ENCODE results near the gene KCNK1. TPM values are rescaled to one million over a fixed set of nuclear protein-coding genes. Genes with fewer than 3 reads are reported as not detected.

Gene KCNK1
- total RNA-seq, 3 donors from 2014 or later, result 22.2 to 44.8 (median 43.6) TPM

GRCh38 chr1:233656032-233656635 lies 42.2 kb downstream of the KCNK1 start:
- no peaks in the 10 kb centered on the region for H3K9me3 ChIP-seq
- no peak overlapping the region for H3K4me3 ChIP-seq
- no peak for TF ChIP-seq CTCF (IDR thresholded peaks at IDR 0.05)
- ATAC-seq (no peak), DNase-seq (no peak)
- intact Hi-C loops (cut with DNase I, micrococcal nuclease), result no loop called here
- no peaks in the 10 kb centered on the region for H3K36me3 ChIP-seq (ENCODE audit: low read depth)
- no peaks in the 10 kb centered on the region for H3K4me1 ChIP-seq (ENCODE audit: low read depth)

- no peak for DNase-seq
- Histone ChIP-seq H3K4me1 (ENCODE audit: low read depth) (no peaks in the 10 kb centered on the region), H3K4me3 (no peak overlapping the region), H3K36me3 (ENCODE audit: low read depth) (no peaks in the 10 kb centered on the region), H3K9me3 (no peaks in the 10 kb centered on the region)
- intact Hi-C loops (cut with DNase I, micrococcal nuclease), result no loop called here
- ATAC-seq, result no peak
- no peak for TF ChIP-seq CTCF (IDR thresholded peaks at IDR 0.05)
Observed at GRCh38 chr1:233656687-233657086, 42.8 kb downstream of the KCNK1 start.

- no peak for ATAC-seq
- Histone ChIP-seq H3K36me3 (ENCODE audit: low read depth) (no peaks in the 10 kb centered on the region), H3K4me3 (no peak overlapping the region), H3K4me1 (ENCODE audit: low read depth) (no peaks in the 10 kb centered on the region), H3K9me3 (no peaks in the 10 kb centered on the region)
- intact Hi-C loops (cut with DNase I, micrococcal nuclease), result no loop called here
- DNase-seq, result no peak
- no peak for TF ChIP-seq CTCF (IDR thresholded peaks at IDR 0.05)
Observed at GRCh38 chr1:233657466-233657865, 43.6 kb downstream of the KCNK1 start.

GRCh38 chr1:233659495-233659894 lies 45.6 kb downstream of the KCNK1 start:
- intact Hi-C loops (cut with DNase I, micrococcal nuclease), result no loop called here
- TF ChIP-seq CTCF (IDR thresholded peaks at IDR 0.05), result no peak
- H3K9me3 ChIP-seq, result no peaks in the 10 kb centered on the region
- no peaks in the 10 kb centered on the region for H3K36me3 ChIP-seq (ENCODE audit: low read depth)
- no peak for ATAC-seq
- H3K4me1 ChIP-seq (ENCODE audit: low read depth), result no peaks in the 10 kb centered on the region
- H3K4me3 ChIP-seq, result no peak overlapping the region
- DNase-seq, result no peak

- intact Hi-C loops (cut with DNase I, micrococcal nuclease), result no loop called here
- Histone ChIP-seq H3K4me1 (ENCODE audit: low read depth) (no peaks in the 10 kb centered on the region), H3K36me3 (ENCODE audit: low read depth) (no peaks in the 10 kb centered on the region), H3K4me3 (no peak overlapping the region), H3K9me3 (no peaks in the 10 kb centered on the region)
- ATAC-seq (no peak), DNase-seq (no peak)
- no peak for TF ChIP-seq CTCF (IDR thresholded peaks at IDR 0.05)
Observed at GRCh38 chr1:233661376-233662159, 47.7 kb downstream of the KCNK1 start.
